Activated T-helper 9 cell treated with anti-CD3 and anti-CD28 coated beads, Interleukin-2, amount 50 U/mL, for 16 hours (primary cell): ENCODE data around the gene KCTD7.
A peak's percentile ranks its signal among the peaks of the same experiment; 100 is the strongest.
"Not testable (repeated sequence)": the region's sequence is repeated elsewhere in the genome, so short reads cannot be mapped to it uniquely, and the experiment has no call there.

ENCODE experiments used
- DNase-seq: peaks from one replicate; pipeline ENCODE4 v3.0.0-alpha.2; 2020; ENCODE audit warnings: low read depth

The KCTD7 gene

DNA sequence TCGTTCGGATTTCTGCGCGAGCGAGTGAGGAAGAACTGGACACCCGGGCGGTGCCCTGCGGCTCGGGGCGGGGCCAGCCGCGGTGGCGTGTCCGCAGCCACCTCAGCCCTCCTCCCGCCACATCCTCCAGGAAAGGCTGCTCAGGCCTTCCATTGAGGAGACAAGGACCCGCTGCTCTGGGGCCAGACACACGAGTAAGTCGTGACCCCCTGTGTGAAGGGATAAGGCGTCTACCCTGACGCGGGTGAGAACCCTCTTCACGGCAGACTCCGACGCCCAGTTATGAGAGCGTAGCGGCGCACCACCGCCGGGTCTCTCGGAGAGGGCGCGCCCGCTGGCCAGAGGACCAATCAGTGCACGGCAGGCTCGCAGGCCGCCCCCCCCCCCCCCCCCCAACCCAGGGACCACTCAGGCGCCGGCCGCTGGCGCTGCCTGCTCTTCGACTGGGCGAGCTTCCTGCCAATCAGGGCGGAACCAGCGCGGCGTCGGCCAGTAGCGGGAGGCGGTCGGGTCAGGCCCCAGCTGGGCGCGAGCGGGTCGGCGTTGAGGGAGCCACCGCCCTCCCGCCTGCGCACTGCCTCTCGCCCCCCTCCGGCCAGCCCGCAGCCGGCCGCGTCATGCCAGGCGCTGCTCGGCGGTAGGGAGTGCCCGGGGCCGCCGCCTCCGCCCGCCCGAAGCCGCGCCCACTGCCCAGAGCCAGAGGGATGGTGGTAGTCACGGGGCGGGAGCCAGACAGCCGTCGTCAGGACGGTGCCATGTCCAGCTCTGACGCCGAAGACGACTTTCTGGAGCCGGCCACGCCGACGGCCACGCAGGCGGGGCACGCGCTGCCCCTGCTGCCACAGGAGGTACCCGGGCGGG is at the start of gene KCTD7:
Gene KCTD7 (plus strand): TSS at position 521 of the 861 bp plus-strand sequence. CDS start 184 bp downstream, at position 705.
- DNase-seq: peak; percentile 92

DNA sequence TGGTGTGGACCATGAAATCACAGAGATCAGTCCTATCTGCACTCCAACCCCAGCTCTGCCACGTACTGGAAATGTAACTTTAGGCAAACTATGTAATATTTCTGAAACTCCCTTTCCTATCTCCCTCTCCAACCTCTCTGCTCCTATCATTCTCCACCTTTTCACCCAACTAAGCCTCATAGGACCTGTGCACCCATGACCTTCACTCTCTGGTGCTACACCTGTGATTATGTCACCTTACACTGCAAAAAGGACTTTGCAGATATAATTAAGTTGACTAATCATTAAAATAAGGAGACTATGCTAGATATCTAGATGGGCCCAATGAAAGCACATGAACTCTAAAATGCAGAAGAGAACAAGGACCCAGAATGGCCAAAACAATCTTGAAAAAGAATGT is 48.3 kb upstream of the KCTD7 start:
- DNase-seq: not testable (repeated sequence)

DNA sequence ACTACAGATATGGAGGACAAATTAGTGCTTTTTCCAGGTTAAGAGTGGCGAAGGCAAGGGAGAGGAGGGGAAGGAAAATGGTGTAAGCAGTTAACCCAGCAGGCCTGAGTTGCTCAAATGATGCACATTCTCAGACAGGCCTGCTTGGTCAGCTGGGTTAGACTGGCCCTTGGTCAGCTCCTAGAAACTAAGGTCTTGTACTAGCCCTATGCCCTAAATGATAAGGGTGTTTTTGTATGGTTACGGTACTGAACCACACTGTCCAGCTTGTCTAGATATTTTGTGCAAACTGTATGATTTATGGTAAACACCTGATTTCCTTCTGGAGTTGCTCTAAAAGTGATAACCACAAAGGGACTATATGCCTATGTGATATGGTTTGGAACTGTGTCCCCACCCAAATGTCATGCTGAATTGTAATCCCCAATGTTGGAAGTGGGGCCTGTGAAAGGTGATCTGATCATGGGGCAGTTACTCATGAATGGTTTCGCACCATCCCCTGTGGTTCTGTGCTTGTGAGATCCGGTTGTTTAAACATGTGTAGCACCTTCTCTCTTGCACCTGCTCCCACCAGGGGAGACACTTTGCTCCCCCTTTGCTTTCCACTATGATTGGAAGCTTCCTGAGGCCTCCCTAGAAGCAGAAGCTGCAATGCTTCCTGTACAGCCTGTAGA is 45.7 kb upstream of the KCTD7 start:
- DNase-seq: not testable (repeated sequence)

DNA sequence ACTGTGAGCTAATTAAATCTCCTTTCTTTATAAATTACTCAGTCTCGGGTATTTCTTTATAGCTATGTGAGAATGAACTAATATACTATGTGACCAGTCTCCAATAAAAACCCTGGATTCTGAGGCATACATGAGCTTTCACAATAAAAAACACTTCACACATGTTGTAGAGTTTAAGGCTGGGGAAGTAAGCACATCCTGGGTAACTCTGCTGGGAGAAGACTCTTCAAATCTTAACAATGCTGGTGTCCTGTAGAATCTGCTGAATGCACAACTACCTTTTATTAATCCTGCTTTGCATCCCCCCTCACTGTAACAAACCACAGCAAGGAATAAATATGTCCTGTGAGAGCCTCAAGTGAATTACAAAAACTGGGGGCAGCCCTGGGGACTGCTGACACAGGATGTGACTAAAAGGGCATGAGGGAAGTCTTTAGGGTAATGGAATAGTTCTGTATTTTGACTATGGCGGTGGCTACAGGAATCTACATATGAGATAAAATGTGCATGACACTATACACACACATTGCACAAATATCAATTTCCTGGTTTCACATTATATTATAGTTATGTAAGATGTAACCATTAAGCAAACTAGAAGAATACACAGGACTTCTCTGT is 45.1 kb upstream of the KCTD7 start:
- no peak for DNase-seq

DNA sequence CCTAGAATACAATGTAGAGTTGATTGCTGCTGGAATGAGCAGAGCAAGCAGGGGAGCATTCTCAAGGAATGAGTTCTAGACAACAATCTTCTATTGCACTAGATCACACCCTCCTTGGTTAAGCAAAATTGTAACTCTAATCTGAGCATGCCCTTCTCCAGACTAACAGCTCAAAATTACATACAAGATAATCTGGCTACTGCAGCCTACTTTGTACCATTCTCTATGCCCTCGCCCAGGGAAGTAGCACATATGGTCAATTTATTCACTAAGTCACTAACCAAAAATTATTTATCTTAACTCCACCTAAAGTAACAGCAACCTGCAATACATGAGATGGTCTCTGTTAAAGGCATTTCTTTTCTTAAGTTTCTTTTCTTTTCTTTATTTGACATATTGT is 42.5 kb upstream of the KCTD7 start:
- no peak for DNase-seq

DNA sequence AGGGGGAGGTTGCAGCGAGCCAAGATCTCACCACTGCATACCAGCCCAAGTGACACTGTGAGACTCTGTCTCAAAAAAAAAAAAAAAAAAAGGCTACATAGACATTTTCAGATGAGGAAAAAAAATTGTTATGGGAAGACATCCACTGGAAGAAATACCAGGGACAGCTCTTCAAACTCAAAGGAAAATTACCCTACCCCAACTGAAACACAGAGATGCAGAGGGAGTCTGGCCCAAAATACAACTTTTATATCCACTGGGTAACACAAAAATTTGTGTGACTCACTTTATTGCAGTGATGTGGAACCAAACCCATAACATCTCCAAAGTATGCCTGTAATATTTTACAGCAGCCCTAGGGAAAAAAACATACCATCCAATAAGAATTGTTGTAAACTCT is 40.5 kb upstream of the KCTD7 start:
- DNase-seq: not testable (repeated sequence)

DNA sequence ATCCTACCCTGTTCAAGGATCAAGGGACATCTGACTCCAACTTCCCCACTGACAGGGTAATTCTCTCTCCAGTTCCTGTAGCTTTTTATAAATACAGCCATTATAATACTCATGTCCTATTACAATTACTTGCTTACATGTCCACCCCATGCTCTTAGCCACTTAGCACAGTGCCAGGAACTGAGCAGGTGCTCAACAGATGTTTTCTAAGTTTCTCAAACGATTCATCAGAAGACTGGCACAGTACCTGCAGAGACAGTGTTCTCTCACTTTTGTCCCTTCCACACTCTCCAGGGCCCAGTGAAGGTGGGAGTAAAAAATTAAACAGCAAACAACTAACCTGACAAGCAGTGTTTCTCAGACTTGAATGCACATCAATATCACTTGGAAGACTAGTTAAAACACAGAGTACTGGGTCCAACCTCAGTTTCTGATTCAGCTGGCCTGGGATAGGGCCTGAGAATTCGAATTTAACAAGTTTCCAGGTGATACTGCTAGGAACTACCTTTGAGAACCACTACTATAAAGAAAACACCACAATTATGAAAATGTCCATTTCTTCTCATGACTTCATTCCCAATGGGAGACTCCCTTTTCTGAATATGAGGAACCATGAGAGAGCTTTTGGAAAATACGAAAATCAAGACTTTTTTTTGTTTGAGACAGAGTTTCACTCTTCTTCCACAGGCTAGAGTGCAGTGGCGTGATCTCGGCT is 39.7 kb upstream of the KCTD7 start:
- DNase-seq: not testable (repeated sequence)

DNA sequence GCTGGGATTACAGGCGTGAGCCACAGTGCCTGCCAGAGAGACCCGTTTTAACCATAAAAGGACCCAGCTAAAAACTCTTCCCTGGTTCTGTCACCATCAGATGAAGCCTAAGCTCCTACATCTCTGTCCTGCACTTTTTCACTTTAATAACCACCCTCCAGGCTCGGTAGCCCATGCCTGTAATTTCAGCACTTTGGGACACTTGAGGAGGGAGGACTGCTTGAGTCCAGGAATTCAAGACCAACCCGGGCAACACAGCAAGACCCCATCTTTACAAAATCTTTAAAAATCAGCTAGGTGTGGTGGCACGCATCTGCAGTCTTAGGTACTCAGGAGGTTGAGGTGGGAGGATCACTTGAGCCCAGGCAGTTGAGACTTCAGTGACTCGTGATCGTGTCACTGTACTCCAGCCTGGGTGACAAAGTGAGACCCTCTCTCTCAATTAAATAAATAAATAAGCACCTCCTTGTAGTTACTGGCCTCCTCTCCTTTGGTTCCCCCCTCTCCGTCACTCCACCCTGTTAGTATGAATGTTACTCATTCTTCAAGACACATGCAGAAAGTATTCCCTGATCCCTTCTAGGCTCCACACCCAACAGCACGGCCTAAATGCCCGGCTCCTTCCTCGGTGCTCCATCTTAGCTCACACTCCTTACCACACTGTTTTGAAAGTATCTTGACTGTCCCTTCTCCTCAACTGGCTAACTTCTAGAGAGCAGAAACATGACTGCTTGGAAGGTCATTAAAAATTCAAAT is 38.2 kb upstream of the KCTD7 start:
- DNase-seq: not testable (repeated sequence)

DNA sequence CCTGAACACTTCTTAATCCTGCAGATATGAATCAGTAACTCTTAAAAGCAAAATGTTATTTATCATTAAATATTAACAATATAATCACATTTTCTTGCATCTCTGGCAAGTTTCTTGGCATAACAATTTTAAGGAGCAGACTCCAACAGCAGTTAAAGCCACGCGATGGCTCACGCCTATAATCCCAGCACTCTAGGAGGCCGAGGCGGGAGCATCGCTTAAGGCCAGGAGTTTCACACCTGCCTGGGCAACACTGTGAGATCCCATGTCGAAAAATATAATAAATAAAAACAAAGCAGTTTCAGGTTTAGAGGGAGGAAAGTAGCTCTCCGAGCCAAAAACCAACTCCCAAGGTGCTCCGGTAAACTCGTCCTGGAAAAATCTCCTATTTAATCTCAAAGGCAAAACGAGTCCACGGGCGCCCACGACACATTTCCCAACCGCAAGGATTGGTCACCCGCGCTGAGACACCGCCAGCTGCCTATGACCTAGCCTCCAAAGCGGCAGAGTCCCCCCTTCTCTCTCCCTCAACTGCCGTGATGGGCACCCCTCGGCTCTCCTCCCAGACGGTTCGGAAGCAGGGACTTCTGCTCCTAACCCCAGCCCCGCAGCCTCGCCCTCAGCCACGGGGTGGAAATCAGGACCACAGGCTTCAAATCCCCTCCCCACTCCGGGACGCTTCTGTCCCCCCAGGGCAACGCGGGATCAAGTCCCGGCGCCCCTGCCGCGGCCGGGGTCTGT is 37.5 kb upstream of the KCTD7 start:
- DNase-seq: not testable (repeated sequence)

DNA sequence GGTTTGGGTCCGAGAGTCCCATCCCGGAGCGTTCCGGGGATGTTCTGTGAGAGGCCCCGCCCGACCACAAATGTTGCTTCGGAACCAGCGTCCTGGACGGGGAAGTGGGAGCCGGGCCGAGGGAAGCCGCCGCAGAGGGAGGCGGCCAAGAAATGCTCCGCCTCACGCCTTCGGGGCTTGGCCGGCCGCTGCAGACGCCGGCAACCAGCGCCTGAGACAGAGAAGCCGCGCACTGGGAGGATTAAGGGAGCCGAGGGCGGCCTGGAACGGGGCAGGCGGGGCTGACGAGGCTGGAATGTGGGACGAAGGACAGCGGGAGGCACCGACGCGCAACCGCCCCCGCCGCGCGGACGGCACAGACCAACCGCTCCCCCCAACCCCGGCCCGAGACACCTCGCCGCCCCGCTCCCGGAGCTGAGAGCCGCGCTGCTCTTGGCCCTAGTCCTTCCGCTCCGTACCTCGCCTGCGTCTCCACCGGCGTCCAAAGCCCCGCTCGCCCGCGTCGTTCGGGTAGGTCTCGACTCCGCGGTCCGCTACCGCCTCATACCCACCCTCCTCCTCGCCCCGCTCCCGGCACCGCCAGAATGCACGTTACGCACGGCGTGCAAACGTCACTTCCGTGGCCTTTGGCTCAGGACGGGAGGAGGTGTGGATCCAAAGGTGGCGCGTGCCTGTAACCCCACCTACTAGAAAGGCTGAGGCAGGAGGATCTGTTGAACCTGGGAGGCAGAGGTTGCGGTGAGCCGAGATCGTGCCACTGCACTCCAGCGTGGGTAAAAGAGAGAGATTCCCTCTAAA is 36.7 kb upstream of the KCTD7 start:
- DNase-seq: peak; percentile 84

DNA sequence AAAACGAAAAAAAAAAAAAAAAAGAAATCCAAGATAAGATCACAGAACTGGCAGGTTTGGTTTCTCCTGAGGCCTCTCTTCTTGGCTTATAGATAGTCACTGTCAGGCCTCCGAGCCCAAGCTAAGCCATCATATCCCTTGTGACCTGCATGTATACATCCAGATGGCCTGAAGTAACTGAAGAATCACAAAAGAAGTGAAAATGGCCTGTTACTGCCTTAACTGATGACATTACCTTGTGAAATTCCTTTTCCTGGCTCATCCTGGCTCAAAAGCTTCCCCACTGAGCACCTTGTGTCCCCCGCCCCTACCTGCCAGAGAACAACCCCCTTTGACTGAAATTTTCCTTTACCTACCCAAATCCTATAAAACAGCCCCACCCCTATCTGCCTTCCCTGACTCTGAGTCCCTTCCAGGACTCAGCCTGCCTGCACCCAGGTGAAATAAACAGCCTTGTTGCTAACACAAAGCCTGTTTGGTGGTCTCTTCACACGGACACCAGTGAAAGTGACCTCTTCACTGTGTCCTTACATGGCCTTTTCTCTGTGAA is 36.0 kb upstream of the KCTD7 start:
- DNase-seq: not testable (repeated sequence)

DNA sequence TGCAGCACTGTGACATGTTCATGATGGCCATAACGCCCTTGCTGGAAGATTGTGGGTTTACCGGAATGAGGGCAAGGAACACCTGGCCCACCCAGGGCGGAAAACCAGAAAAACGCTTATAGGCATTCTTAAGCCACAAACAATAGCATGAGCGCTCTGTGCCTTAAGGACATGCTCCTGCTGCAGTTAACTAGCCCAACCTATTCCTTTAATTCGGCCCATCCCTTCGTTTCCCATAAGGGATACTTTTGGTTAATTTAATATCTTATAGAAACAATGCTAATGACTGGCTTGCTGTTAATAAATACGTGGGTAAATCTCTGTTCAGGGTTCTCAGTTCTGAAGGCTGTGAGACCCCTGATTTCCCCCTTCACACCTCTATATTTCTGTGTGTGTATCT is 34.6 kb upstream of the KCTD7 start:
- not testable (repeated sequence) for DNase-seq

DNA sequence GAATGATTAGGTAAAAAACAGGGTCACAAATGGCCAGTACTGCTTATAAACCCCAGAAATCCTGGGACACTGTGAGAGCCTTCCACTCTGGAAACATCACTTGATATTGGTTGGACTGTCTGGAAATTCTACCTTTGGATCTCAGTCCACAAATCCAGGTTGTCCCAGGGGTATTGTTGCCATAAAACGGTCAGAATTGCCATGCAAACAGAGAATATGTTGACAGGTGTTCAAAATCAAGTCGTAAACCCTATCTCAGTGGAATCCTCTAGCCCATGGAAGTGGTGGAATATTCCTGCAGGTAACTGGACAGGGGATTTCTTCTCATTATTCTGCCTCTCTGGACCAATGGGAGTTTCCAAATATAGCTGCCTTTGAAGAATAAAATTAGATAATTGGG is 31.2 kb upstream of the KCTD7 start:
- no peak for DNase-seq

DNA sequence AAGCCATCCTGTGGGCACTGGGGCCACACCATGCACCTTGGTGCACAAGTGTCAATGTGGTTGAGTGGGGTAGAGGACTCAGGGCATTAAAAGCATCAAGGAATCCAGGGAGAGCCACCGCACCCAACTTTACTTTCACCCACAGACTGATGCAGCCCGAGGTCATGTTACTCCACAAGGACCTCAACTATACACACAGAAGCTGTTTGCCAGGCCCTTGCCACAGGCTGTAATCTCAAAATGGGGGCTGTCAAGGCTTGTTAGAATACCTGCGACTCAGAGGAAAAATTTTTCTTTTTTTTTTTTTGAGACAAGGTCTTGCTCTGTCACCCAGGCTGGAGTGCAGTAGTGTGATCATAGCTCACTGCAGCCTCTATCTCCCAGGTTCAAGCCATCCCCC is 26.5 kb upstream of the KCTD7 start:
- no peak for DNase-seq

DNA sequence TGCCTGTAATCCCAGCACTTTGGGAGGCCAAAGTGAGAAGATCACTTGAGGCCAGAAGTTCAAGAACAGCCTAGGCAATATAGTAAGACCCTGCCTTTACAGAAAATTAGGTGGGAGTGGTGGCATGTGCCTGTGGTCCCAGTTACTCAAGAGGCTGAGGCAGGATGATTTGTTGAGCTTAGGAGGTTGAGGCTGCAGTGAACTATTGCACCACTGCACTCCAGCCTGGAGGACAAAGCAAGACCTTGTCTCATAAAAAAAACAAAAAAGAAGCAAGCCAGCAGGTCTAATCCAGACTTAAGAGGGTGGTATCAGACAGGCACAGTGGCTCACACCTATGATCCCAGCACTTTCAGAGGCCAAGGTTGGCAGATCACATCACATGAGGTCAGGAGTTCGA is 24.5 kb upstream of the KCTD7 start:
- no peak for DNase-seq

DNA sequence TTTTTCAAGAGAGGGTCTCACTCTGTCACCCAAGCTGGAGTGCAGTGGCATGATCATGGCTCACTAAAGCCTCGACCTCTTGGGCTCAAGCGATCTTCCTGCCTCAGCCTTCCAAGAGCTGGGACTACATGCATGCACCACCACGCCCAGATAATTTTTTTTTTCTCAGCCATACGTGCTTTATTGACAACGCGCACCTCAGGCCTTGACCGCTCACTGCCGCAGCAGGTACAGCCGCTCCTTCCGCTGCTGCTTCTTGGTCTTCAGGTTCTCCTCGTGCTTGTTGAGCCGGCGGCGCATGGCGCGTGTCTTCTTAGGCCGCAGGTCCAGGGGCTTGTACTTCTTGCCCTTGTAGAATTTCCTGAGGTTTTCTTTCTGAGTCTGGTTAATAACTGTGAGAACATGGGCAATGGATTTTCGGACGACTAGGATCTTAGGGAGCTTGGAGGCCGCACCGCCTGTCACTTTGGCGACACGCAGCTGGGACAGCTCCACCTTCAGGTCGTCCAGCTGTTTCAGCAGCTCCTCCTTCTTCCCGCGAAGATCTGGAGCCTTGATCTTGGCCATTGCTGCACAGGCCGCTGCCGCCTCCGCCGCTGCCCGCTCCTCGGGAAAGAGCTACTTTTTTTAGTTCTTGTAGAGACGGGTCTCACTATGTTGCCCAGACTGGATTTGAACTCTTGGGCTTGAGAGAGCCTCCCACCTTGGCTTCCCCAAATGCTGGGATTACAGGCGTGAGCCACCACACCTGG is 22.0 kb upstream of the KCTD7 start:
- not testable (repeated sequence) for DNase-seq

DNA sequence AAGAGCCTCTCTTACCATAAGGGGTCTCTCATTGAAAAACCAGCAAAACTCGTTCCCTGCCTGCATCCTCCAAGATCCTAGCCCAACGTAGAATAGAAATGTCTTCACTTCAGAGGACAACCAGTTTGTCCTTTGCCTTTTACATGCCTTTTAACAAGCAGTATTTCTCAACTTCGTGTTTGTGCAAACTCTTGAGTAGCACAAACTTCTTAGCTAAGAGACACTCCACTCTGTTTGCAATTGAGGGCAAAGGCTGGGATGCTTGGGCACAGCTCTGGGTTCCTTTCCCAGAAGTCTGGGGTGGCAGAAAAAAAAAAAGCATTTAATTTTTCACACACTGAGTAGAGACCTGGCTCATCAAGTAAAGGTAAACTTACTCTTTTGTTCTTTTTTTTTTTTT is 19.5 kb upstream of the KCTD7 start:
- no peak for DNase-seq

DNA sequence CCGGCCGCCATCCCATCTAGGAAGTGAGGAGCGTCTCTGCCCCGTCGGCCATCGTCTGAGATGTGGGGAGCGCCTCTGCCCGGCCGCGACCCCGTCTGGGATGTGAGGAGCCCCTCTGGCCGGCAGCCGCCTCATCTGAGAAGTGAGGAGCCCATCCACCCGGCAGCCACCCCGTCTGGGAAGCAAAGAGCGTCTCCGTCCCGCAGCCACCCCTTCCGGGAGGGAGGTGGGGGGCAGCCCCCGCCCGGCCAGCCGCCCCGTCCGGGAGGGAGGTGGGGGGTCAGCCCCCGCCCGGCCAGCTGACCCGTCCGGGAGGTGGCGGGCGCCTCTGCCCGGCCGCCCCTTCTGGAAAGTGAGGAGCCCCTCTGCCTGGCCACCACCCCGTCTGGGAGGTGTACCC is 14.1 kb upstream of the KCTD7 start:
- not testable (repeated sequence) for DNase-seq

DNA sequence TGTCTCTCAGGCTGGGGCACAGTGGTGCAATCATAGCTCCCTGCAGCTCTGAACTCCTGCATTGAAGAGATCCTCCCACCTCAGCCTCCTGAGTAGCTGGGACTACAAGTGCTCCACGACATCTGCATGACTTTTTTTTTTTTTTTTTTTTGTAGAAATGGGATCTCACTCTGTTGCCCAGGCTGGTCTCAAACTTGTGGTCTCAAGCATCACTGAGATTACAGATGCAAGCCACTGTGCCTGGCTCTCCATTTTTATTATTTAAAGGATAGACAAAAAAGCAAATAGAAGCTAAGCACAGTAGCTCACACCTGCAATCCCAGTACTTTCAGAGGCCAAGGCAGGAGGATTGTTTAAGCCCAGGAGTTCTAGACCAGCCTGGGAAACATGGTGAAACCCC is 13.0 kb upstream of the KCTD7 start:
- no peak for DNase-seq
